HFFc6 (cell line): Measurements from ENCODE around the gene MAP3K20. TPM values are rescaled to one million over a fixed set of nuclear protein-coding genes. Genes with fewer than 3 reads are reported as not detected.
"Not testable (repeated sequence)": the region's sequence is repeated elsewhere in the genome, so short reads cannot be mapped to it uniquely, and the experiment has no call there.

ENCODE experiments used
- DNase-seq: peaks from one replicate; pipeline ENCODE4 v3.0.0-alpha.2; 2018
- H3K27ac Mint-ChIP-seq: 2 replicates; pipeline ENCODE4 v1.8.0; 2020; ENCODE audit warnings: mild to moderate bottlenecking, mixed read lengths
- H3K27me3 Mint-ChIP-seq: 2 replicates; pipeline ENCODE4 v1.8.0; 2021; ENCODE audit warnings: mild to moderate bottlenecking, moderate library complexity, mixed read lengths; ENCODE audit not compliant: insufficient read depth
- H3K36me3 Mint-ChIP-seq: 2 replicates; pipeline ENCODE4 v1.8.0; 2021; ENCODE audit warnings: low read depth, mixed read lengths
- H3K4me1 Mint-ChIP-seq: 2 replicates; pipeline ENCODE4 v1.8.0; 2020; ENCODE audit warnings: low read depth, mixed read lengths
- H3K4me3 Mint-ChIP-seq: 2 replicates; pipeline ENCODE4 v1.8.0; 2020; ENCODE audit warnings: mild to moderate bottlenecking, moderate library complexity, mixed read lengths
- H3K9me3 Mint-ChIP-seq: 2 replicates; pipeline ENCODE4 v1.8.0; 2020; ENCODE audit warnings: mild to moderate bottlenecking, mixed read lengths
- CTCF ChIP-seq: fragments of 200-600 bp; sonication (generic); IDR thresholded peaks from 2 replicates; pipeline ENCODE4 v1.5.0; 2021; ENCODE audit warnings: antibody characterized with exemption, mild to moderate bottlenecking
- total RNA-seq, 6 experiments: library from RNA; stranded (reverse); fragmentation: NEBNext Ultra II Directional; extraction: Animal tissue kit (Norgen Biotek cat#: 25700); gene quantifications; 2 replicates in 1 of 6; 3 replicates in 5 of 6; pipeline ENCODE4 v1.2.3, GENCODE V29; 2021

MAP3K20 gene
- total RNA-seq, 6 experiments from 2014 or later: 126 to 150 (median 134) TPM

GRCh38 chr2:173090973-173091660, 15.5 kb downstream of the MAP3K20 start:
- no peak for DNase-seq
- H3K4me1 Mint-ChIP-seq: peaks cover 68% of the 10 kb centered on the region
- no peaks in the 10 kb centered on the region for H3K27me3 Mint-ChIP-seq
- peak; percentile 57 for TF ChIP-seq CTCF
- H3K4me3 Mint-ChIP-seq: peak overlapping the region; percentile 58; the same call in 1 of the 2 replicates
- H3K27ac Mint-ChIP-seq: peak overlapping the region; percentile 68
- peaks cover 33% of the 10 kb centered on the region for H3K36me3 Mint-ChIP-seq
- no peaks in the 10 kb centered on the region for H3K9me3 Mint-ChIP-seq

DNA sequence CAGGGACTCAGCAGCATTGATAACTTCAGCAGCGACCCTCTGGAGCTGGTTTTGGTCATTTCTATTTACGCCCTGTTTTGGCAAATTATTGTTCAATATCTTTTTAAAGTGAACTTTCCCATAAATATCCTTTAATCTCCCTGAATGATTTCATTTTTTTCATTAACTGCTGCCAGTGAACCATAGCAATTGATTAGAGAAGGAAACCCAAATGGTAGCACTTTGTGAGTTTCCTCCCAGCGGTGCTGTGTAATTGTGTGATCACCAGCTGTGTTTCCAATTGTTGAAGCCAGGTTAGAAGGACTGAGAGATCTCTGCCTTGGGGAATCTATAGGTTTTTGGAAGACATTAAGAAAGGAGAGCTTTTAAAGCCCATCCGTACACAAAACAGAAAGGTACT, 16.3 kb downstream of the MAP3K20 start:
- DNase-seq: no peak
- Mint-ChIP-seq H3K27me3 (no peaks in the 10 kb centered on the region), H3K27ac (peak overlapping the region; percentile 15), H3K36me3 (peaks cover 33% of the 10 kb centered on the region), H3K4me3 (no peak overlapping the region; the same call in 1 of the 2 replicates), H3K4me1 (peaks cover 60% of the 10 kb centered on the region), H3K9me3 (no peaks in the 10 kb centered on the region)
- TF ChIP-seq CTCF: no peak

DNA sequence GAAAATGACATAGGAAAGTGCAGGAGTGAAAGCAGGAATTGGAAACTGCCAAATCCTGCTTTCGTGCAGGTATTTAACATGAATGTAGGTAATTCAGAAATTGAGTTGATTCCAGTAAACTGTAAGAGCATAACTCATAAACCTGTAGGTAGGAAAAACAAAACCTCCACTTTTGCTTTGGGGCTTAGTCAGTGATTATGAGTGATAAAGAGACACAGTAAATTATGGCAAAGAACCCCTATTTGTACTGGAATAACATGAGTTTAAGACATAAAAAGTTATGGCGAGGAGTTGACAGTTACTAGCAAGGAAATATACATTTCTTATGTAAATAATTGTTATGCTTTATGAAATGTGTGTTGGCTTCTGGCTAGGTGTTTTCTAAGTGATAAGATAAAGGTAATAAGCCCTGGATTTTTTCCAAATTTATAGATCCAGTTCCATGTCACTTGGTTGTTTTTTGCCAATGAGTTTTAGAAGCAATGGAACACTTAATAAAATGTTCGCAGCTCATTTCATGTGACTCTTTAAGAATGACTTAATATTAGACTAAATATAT, 17.3 kb downstream of the MAP3K20 start:
- no peak overlapping the region for H3K27ac Mint-ChIP-seq

GRCh38 chr2:173093617-173094016, 18.0 kb downstream of the MAP3K20 start:
- not testable (repeated sequence) for H3K4me3 Mint-ChIP-seq, DNase-seq, H3K27ac Mint-ChIP-seq, H3K9me3 Mint-ChIP-seq, H3K27me3 Mint-ChIP-seq
- Mint-ChIP-seq H3K4me1 (peaks cover 46% of the 10 kb centered on the region), H3K36me3 (peaks cover 25% of the 10 kb centered on the region)

More for the DNA sequence above, 17.3 kb downstream of the MAP3K20 start:
- no peaks in the 10 kb centered on the region for H3K27me3 Mint-ChIP-seq
- H3K9me3 Mint-ChIP-seq: no peaks in the 10 kb centered on the region
- H3K4me3 Mint-ChIP-seq: no peak overlapping the region
- peaks cover 50% of the 10 kb centered on the region for H3K4me1 Mint-ChIP-seq
- no peak for TF ChIP-seq CTCF
- peaks cover 29% of the 10 kb centered on the region for H3K36me3 Mint-ChIP-seq
- no peak for DNase-seq

DNA sequence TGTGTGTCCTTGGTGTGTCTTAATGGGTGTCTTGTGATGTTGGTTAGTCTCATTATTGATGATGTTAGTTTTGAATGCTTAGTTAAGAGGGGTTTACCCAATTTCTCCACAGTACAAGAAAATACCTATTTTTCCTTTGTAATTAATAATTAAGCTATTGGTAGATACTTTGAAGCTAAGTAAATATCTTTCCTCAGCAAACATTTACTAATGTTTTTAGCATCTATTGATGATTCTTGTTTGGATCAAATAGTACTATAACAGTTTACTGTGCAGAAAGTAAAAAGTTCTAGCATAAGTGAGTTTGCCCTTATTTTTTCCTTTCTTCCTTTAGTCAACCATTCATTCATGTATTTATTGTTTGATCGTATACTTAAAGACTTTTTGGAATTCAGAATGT, 19.1 kb downstream of the MAP3K20 start:
- DNase-seq: no peak
- peaks cover 51% of the 10 kb centered on the region for H3K4me1 Mint-ChIP-seq
- no peak overlapping the region for H3K4me3 Mint-ChIP-seq
- peaks cover 27% of the 10 kb centered on the region for H3K36me3 Mint-ChIP-seq
- H3K27me3 Mint-ChIP-seq: no peaks in the 10 kb centered on the region
- no peaks in the 10 kb centered on the region for H3K9me3 Mint-ChIP-seq
- TF ChIP-seq CTCF: no peak
- H3K27ac Mint-ChIP-seq: peak overlapping the region; percentile 38

DNA sequence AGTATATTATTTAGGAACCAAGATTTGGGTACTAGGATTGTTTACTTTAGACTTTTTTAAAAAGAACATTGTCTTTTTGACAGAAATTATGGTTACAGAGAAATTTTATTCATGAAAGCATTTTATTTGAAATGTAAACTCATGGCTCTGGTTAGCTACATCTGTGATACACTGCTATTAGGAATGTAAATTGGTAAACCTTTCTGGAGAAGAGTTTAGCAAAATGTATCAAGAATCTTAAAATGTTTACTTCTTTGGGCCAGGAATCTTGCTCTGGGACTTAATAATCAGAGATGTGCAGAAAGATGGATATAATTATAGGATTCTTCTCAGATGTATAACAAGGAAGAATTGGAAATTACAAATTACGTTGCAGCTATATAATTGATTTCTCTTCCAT, 19.7 kb downstream of the MAP3K20 start:
- Mint-ChIP-seq H3K27me3 (no peaks in the 10 kb centered on the region), H3K4me1 (peaks cover 46% of the 10 kb centered on the region), H3K27ac (peak overlapping the region; percentile 41; the same call in 1 of the 2 replicates), H3K9me3 (no peaks in the 10 kb centered on the region), H3K4me3 (no peak overlapping the region), H3K36me3 (peaks cover 32% of the 10 kb centered on the region)
- no peak for DNase-seq
- no peak for TF ChIP-seq CTCF
